Gastrocnemius medialis (tissue), 4 donors: Measurements from ENCODE around the gene RPS6KB2.

Source experiments
- CTCF ChIP-seq, 5 experiments: fragments of 450-650 bp in 3 of 5; fragments of 200-600 bp in 2 of 5; sonication (generic) in 2 of 5; IDR thresholded peaks in 4 of 5; conservative IDR thresholded peaks in 1 of 5; 1 replicate in 4 of 5; 2 replicates in 1 of 5; pipeline ENCODE4 v1.5.1; 2016 to 2019; ENCODE audit warnings: antibody characterized with exemption in 5 of 5, mild to moderate bottlenecking in 3 of 5, moderate library complexity in 3 of 5
- POLR2A ChIP-seq, 2 donors: fragments of 450-650 bp; IDR thresholded peaks; one replicate each; pipeline ENCODE4 v1.6.1; 2017; ENCODE audit warnings: antibody characterized with exemption in 2 of 2, mild to moderate bottlenecking in 2 of 2, moderate library complexity in 2 of 2

- TF ChIP-seq CTCF (IDR thresholded peaks at IDR 0.05 in 4 of 5, conservative IDR thresholded peaks at IDR 0.05 in 1 of 5) (no peak), POLR2A (IDR thresholded peaks at IDR 0.05) (no peak)
Observed at GRCh38 chr11:67387518-67387917, 40.8 kb upstream of the RPS6KB2 start.
